Measurements from ENCODE around the gene ZNF791. TPM values are rescaled to one million over a fixed set of nuclear protein-coding genes. Genes with fewer than 3 reads are reported as not detected.
A peak's percentile ranks its signal among the peaks of the same experiment; 100 is the strongest.

ZNF791 gene
- total RNA-seq, 2 donors from 2014 or later = 23.2 to 32.1 TPM

- no peaks in the 10 kb centered on the region for H3K27me3 Mint-ChIP-seq (ENCODE audit: insufficient read depth)
- Histone ChIP-seq H3K4me1 (ENCODE audit: control insufficient read depth, insufficient read depth, low read length) (no peaks in the 10 kb centered on the region), H3K4me3 (ENCODE audit: low read length) (no peak overlapping the region), H3K9ac (ENCODE audit: extremely low read depth, low read length, poor library complexity, severe bottlenecking) (no peak overlapping the region), H3K27me3 (ENCODE audit: control insufficient read depth, insufficient read depth, low read length, poor library complexity, severe bottlenecking) (no peaks in the 10 kb centered on the region), H3K36me3 (ENCODE audit: control insufficient read depth, insufficient read depth, low read length) (no peaks in the 10 kb centered on the region), H3K27ac (ENCODE audit: low read depth, low read length) (no peak overlapping the region), H3K9me3 (ENCODE audit: control insufficient read depth, low read length) (no peaks in the 10 kb centered on the region)
- no peaks in the 10 kb centered on the region for H3K4me1 Mint-ChIP-seq
- no peak for DNase-seq
- peaks cover 38% of the 10 kb centered on the region for H3K36me3 Mint-ChIP-seq (ENCODE audit: low read depth)
- TF ChIP-seq CTCF (conservative IDR thresholded peaks at IDR 0.05) = no peak
- whole genome bisulfite sequencing, 2 experiments (ENCODE audit: insufficient coverage in 1 of 2, insufficient read length in 1 of 2) = 78 to 93% methylated on average over 4 to 8 of the region's 8 CpGs
- H3K9me3 Mint-ChIP-seq = peaks cover 1% of the 10 kb centered on the region
- H3K27ac Mint-ChIP-seq = no peak overlapping the region
- H3K4me3 Mint-ChIP-seq = no peak overlapping the region
Measured at GRCh38 chr19:12647047-12647446, 36.3 kb downstream of the ZNF791 start.

GRCh38 chr19:12647490-12648071 lies 36.9 kb downstream of the ZNF791 start:
- peak; percentile 94 for DNase-seq
- Histone ChIP-seq H3K4me1 (ENCODE audit: control insufficient read depth, insufficient read depth, low read length) (no peaks in the 10 kb centered on the region), H3K4me3 (ENCODE audit: low read length) (no peak overlapping the region), H3K9me3 (ENCODE audit: control insufficient read depth, low read length) (no peaks in the 10 kb centered on the region), H3K36me3 (ENCODE audit: control insufficient read depth, insufficient read depth, low read length) (no peaks in the 10 kb centered on the region), H3K9ac (ENCODE audit: extremely low read depth, low read length, poor library complexity, severe bottlenecking) (no peak overlapping the region), H3K27ac (ENCODE audit: low read depth, low read length) (no peak overlapping the region), H3K27me3 (ENCODE audit: control insufficient read depth, insufficient read depth, low read length, poor library complexity, severe bottlenecking) (no peaks in the 10 kb centered on the region)
- Mint-ChIP-seq H3K4me3 (no peak overlapping the region), H3K36me3 (ENCODE audit: low read depth) (peaks cover 40% of the 10 kb centered on the region), H3K27ac (no peak overlapping the region), H3K9me3 (peaks cover 1% of the 10 kb centered on the region), H3K27me3 (ENCODE audit: insufficient read depth) (no peaks in the 10 kb centered on the region), H3K4me1 (no peaks in the 10 kb centered on the region)
- no peak for TF ChIP-seq CTCF (conservative IDR thresholded peaks at IDR 0.05)
- 78 to 91% methylated on average over 15 to 29 of the region's 31 CpGs for WGBS, 2 experiments (ENCODE audit: insufficient coverage in 1 of 2, insufficient read length in 1 of 2)

GRCh38 chr19:12648088-12648487 lies 37.4 kb downstream of the ZNF791 start:
- Mint-ChIP-seq H3K4me1 (no peaks in the 10 kb centered on the region), H3K27me3 (ENCODE audit: insufficient read depth) (no peaks in the 10 kb centered on the region), H3K36me3 (ENCODE audit: low read depth) (peaks cover 40% of the 10 kb centered on the region), H3K27ac (no peak overlapping the region), H3K9me3 (peaks cover 1% of the 10 kb centered on the region), H3K4me3 (no peak overlapping the region)
- Histone ChIP-seq H3K9ac (ENCODE audit: extremely low read depth, low read length, poor library complexity, severe bottlenecking) (no peak overlapping the region), H3K27me3 (ENCODE audit: control insufficient read depth, insufficient read depth, low read length, poor library complexity, severe bottlenecking) (no peaks in the 10 kb centered on the region), H3K4me1 (ENCODE audit: control insufficient read depth, insufficient read depth, low read length) (no peaks in the 10 kb centered on the region), H3K27ac (ENCODE audit: low read depth, low read length) (no peak overlapping the region), H3K36me3 (ENCODE audit: control insufficient read depth, insufficient read depth, low read length) (no peaks in the 10 kb centered on the region), H3K4me3 (ENCODE audit: low read length) (no peak overlapping the region), H3K9me3 (ENCODE audit: control insufficient read depth, low read length) (no peaks in the 10 kb centered on the region)
- DNase-seq = peak; percentile 71
- 84 to 95% methylated on average over 21 to 29 of the region's 29 CpGs for WGBS, 2 experiments (ENCODE audit: insufficient coverage in 1 of 2, insufficient read length in 1 of 2)
- peak; percentile 58 for TF ChIP-seq CTCF (conservative IDR thresholded peaks at IDR 0.05)
